NCI-H128 (cell line): ENCODE data around the gene DCHS1.

ENCODE experiments used
- DNase-seq: peaks from one replicate; lab custom pipeline; 2025; ENCODE audit not compliant: unreplicated experiment; lab: John Stamatoyannopoulos, UW

Gene DCHS1

DNA sequence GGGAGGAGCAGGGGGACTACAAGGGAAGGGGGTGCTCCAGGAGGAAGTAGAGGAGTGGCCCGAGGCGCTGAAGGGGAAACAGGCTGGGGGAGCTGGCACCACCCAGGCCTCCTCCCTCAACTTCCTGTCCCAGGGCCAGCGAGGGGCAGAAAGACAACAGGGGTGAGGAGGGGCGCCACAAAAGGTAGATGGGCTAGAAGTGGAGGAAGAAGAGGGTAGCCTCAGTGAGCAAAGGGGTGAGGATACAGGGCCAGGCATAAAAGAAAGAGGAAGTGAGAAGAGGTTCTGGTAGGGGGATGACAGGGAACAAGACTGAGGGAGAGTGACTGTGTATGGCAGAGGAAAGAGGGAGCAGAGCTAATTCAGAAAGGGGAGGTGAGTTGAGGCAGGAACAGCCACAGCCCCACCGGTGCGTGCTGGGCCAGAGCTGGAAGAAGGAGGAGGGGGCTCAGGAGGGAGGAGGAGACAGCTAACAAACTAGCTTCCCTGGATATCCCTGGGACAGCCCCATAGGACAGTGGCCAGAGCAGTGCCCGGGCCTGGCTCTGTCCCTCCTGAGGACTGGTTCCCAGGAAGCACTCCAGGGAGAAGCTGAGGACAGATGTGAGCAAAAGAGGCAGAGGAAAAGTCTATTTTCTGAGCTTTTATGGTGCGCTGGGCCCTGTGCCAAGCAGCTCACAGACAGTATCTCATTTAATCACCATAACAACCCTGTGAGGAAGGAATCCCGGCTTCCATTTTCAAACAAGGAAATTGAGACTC lies 8.5 kb downstream of the DCHS1 start:
- DNase-seq: no peak

DNA sequence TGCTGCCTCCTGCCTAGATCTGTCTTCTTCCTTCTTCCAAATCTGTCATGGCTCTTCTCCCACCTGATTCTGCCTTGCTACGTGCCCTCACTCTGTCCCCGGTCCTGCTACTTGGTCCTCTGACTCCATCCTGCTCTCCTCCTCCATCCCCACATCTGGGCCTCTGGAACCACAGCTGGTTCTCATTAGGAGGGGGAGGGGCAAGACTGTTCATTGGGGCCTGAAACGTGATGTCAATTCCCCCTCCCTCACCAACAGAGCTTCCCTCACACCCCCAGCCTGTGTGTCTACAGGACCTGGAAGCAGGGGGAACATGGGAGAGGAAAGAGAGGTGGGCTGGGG lies 9.1 kb downstream of the DCHS1 start:
- no peak for DNase-seq

DNA sequence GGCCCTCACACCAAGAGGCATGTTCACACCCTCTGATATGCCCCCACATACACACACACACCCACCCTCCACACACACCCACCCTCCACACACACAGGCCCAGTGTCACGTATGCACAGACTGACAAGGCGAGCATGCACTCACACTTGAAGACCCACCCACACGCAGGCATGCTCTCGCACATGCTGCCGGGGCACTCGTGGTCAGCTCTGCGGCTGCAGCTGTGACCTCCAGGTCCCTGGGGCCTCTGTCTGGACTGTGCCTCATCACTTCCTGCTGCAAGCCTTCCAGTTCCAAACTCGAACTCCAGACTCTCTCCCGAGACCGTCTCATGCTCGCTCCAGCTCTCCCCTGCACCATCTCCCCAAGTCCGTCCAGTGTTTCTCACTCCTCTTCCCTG lies 9.5 kb downstream of the DCHS1 start:
- DNase-seq: no peak

DNA sequence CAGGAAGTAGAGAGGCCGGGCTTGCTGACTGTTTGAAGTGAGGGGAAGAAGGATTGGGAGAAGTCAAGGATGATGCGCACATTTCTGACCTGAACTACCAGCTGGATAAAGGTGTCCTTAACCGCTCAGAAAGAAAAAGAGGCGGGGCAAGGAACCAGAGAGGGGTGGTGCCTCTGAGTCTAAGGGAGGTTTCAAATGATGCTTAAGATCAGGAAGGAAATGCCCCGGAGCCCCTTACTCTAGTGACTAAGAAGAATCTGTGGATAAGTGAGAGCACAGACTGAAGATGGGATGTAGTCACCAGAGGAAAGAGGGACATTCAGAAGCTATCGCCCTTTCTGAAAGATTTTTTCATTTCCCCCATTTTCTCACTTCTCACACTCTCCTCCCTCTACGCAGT lies 12.7 kb downstream of the DCHS1 start:
- no peak for DNase-seq

DNA sequence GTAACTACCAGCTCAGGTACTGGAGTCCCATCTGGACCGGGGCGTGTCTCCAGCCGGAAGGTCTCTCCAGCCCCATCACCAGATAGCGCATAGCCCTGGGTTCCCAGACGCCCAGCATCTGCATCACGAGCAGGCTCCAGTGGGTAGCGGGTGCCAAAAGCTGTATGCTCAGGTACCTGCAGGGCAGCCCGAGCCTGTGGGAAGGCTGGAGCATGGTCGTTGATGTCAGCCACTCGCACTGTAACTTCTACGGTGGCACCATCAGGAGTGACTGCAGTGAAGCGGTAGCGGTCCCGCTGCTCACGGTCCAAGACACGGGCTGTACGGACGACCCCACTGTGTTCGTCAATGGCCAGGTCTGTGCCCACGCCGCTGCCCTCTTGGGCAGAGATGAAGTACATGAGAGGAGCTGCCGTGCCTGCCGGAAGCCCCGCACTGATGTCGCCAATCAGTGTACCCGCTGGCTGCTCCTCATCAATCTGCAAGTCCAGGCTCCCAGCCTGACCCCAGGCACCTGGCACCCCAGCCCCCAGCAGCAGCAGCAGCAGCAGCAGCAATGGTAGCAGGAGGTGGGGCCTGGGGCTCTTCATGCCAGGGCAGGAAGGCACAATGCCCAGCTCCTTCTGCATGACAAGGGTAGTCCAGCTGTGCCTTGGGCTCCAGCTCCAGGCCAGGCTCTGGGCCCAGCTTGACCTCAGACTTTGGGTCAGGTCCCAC lies 14.5 kb downstream of the DCHS1 start:
- DNase-seq: no peak

DNA sequence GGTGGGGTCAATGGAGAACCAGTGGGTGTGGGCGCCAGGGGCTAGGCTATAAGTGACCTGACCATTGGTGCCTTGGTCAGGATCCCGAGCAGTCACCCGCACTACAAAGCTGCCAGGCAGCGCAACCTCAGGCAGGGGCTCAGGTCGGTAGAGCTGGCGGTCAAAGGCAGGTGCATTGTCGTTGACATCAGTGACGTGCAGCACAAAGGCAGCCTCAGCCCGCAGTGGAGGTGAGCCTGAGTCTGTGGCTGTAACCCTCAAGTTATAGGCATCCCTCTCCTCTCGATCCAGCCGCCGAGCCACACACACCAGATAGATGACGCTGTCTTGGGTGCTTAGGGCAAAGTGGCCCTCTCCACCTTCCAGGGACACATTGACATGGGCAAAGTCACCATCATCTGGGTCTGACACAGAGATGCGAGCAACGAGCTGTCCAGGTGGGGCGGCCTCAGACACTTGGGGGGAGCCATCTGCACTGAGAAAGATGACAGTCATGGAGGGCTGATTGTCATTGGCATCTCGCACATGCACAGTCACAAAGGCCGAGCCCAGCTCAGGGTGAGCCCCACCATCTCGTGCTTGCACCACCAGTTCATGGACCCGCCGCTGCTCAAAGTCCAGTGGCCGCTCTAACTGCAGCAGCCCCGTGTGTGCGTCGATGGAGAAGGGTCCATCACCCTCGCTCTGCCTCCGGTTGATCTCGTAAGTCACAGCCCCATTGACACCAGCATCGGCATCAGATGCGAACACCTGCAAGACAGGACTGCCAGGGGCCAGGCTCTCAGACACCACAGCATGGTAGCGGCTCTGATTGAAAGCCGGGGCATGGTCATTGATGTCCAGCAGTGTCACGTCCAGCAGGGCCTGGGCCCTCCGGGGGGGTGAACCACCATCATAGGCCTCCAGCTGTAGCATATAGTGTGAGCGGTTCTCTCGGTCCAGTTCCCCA lies 15.3 kb downstream of the DCHS1 start:
- DNase-seq: no peak

DNA sequence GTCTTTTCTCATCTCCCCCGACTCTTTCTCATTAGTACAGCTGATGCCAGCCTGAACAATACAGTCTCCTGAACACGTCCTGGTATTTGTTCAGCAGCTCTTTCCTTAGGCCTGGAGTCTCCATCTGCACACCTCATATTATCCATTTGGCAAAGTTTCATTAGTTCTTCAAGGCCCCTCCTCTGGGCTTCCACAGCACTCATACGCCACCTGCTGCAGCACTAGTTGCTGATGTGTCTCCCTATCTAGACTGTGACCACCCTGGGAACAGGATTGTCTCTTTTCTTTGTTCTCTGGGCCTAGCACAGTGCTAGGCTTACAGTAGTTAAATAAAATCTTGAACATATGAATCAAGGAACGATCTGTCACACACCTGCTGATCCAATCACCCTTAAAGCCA lies 17.2 kb downstream of the DCHS1 start:
- no peak for DNase-seq

DNA sequence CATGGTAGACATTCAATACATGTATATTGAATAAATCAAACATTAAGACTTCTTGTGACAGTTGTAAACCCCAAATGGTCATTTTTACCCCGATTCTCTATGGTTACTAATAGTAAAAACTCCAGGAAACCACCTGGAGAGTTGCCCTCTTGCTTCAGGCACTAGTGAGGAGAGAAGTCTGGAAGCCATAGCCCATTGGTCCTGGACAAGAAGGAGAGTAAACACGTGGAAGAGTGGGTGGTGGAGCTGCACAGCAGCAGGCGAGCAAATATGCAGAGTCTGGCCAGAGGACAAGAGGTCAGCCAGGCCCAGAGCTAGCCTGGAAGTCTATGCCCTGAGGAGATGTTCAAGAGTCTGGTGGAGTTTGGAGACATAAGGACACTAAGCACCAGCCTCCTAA lies 17.7 kb downstream of the DCHS1 start:
- DNase-seq: no peak

DNA sequence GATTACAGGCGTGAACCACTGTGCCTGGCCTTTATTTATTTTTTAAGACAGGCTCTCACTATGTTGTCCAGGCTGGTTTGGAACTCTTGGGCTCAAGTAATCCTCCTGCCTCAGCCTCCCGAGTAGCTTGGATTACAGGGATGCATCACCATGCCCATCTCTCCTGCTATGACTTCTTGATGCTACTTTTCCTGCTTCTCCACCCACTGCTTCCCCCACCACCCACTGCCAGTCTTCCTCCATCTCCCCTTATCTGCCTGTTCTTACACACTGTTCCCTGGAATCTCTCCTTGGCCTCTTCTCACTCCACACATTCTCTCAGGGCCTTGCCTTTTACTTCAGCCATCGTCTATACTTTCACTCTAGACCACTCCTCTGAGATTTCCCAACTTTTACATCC lies 19.1 kb downstream of the DCHS1 start:
- no peak for DNase-seq

DNA sequence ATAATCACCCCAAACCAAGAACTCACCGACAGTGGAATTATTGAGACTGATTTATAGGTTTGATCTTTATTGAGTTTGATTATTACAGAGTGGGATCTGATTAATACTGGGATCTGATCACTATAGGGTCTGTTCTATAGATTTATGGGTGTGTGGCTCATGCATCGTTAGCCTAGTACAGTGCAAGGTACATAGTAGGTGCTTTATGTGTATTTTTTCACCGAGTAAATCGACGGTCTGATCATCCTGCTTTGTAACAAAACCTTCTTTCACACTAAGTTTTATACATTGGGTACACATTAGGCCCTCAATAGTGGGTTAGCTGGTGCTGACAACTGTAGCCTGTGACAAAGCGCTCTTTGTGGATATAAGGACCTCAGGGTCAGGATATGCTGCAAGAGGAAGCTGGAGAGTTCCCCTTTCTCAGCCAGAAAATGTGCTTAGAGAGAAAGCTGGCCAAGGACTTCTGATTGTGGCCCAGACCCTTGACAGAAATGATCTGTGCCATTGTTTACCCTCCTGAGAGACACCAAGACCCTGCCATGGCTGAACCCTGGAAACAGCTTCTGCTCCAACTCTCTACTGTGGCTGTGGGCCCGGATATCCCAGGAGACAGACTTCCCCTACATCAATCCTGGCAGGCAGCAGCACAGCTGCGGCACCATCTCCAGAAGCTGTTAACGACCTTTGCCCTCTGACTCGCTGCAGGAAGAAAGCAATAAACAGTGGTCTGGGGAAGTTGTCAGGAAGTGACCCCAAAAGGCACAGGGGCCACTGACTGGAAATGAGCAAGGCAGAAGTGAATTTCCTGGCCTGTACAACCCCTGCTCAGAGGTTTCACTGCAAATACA lies 20.3 kb downstream of the DCHS1 start:
- no peak for DNase-seq

DNA sequence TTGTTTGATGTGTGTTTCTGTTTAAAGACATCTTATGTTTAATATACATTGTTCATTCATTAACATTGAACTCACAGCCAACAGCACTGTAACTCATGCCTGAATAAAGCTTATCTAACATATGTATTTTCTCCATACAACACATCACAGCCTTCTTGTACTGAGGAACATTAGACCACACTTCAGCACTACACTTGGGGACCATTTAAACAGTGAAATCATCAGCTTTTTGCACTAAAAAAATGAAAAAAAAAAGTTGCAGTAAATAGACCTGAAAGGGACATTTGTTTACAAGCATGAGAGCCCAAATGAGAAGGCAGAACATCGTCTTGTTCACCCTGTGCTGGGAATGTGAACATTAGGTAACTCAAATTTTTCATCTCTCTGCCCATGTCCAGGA lies 21.1 kb downstream of the DCHS1 start:
- no peak for DNase-seq

DNA sequence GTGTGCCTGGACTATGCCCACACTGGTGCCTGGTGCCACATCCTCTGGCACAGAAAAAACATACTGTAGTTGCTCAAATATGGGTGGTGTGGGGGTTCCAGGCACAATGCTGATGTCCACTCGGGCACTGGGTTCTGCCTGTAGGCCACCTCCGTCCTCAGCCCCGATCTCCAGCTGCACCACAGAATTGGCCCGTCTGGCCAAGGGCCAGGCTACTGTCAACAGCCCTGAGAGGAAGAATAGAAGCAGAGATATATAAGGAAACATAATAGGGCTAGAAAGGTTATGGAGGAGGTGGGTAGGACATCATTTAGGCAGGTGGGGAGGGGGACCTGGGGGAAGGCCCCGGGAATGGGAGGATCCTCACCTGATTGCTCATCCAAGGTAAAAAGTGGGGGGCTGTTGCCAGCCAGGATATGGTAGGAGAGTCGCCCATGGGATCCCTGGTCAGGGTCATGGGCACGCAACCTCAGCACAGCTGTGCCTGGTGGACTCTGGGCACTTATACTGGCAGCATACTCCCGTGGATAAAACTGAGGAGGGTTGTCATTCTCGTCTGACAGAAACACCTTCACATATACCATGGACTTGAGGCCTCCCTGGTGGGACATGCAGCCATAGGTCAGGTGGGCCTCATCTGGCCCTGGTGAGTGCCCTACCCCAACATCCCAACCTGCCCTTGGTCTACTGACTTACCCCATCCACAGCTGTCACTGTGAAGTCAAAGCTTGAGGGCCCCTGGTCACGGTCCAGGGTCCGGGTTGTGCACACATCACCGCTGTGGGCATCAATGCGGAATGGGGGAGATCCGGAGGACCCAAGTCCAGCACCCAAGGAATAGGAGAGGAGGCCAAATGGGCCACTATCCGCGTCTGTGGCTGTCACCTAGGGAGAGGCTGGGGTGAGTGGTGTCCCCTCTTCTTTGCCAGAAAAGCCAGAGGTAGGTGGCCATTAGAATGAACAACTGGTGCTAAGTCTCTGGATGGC lies 21.9 kb downstream of the DCHS1 start:
- DNase-seq: no peak

DNA sequence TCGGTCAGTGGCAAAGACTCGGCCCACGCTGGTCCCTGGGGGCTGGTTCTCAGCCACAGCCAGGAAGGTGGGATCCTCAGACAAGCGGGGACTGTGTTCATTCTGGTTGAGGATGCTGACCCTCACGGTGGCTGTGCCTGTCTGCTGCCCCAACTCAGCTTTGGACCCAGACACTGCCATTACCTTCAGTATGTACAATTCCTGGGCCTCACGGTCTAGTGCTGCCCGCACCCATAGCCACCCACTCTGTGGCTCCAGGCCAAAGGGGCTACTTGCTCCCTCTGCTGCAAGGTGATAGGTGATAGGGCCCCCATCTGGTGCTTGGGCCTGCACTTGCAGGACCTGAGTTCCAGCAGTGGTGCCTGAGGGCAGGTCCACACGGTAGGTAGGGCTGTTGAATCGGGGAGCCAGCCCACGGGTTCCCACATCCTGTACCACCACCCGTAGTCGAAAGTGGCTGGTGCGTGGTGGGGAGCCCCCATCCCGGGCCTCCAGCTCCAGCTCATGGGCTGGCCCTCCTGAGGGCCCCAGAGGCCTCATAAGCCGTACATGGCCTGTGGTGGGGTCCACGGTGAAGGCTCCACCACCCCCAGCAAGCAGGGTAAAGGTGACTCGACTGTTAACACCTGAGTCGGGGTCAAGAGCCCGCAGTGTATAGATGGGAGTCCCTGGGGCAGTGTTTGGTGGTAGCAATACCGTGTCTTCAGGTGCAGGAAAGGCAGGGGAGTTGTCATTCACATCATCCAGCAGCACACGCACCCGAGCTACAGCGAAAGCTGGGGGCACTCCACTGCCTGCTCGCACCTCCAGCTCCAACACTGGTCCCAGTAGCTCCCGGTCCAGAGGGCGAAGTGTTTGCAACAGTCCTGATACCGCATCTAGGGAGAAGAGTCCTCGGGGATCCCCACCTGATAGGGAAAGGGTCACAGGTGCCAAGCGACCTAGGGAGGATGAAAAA lies 23.2 kb downstream of the DCHS1 start:
- no peak for DNase-seq

DNA sequence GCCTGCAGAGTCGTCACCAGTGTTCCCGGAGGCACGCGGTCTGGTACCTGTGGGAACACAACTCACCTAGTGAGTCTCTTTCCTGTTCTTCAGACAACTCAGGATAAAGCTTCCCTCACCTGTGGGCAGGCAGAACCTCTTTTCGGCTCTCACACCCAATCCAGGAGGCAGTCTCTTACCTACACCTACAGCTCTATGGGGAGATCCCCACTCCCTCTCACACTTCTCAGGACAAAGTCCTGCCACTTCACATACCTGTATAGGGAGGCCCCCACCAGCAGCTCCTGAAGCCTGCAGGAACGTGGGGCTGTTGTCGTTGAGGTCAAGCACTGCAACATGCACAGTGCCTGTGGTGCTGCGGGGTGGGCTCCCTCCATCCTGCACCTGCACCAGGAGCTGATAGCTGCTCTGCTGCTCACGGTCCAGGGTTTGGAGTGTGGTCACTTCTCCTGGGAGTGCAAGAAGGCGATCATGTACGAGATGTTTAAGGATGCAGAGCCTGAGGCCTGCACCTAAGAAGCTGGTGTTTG lies 24.2 kb downstream of the DCHS1 start:
- no peak for DNase-seq

DNA sequence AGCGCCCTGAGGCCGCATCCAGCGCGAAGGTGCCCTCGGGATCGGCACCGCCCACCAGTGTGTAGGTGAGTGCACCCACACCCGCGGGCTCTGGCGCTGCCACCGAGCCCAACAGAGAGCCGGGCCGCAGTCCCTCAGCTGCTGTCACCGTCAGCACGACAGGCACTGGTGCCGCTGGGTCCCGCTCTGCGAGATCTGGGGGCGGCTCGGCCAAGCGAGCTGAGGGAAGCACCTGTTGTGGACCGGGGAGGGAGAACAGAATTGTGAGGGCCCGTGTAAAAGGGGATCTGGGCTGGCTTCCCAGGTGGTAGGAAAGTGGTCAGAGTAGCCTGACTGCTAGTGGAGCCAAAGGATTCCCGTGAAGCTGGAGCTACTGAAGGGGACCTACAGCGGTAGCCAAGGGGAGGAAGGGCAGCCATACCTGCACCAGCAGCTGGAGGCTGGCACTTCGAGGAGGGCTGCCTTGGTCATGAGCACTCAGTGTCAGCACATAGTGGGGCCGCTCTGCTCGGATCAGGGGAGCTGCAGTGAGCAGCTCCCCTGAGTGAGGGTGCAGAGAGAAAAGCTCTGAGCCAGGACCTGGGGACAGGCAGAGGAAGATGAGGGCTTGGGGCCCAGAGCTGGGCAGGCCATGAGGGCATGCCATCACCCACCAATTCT lies 24.8 kb downstream of the DCHS1 start:
- no peak for DNase-seq

DNA sequence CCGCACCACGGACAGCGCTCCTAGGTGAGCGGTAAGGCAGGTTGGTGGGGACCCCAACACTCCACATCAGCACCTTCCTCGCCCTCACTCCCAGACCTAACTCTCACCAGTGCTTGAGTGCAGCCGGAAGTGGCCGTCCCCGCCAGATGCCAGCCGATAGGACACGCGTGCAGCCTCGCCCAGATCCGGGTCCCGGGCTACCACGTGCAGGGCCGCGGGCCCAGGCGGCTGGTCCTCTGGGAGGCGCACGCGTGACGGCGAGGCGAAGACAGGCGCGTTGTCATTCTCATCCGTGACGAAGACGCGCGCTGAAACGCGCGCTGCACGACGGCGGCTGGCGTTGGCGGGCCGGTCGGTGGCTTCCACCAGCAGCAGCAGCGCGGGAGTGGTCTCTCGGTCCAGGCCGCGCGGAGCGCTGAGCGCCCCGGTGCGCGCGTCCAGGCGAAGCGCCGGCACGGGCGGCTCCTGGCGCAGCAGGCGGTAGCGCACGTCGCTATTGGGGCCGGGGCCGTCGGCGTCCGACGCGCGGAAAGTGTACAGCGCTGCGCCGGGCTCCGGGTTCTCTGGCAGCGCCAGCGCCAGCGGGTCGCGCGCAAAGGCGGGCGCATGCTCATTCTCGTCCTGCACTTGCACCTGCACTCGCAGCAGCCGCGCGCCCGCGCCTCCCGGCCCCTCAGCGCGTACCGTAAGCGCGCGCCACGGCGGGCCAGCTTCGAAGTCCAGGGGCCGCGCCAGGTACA lies 25.5 kb downstream of the DCHS1 start:
- DNase-seq: no peak

DNA sequence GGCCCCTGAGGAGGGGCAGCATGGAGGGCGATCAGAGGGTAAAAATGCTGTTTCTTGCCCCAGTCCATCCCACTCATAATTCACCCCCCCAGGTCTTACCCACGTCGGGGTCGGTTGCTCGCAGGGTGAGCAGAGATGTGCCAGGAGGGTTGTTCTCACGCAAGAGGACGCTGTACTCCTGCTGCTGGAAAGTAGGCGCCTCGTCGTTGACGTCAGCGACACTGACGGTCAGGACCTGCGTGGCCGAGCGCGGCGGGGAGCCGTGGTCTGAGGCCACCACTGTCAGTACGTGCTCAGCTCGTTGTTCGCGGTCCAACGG lies 26.1 kb downstream of the DCHS1 start:
- DNase-seq: no peak
